Bronchial epithelial cell (primary cell): ENCODE results near the gene OR6J1. TPM values are rescaled to one million over a fixed set of nuclear protein-coding genes. Genes with fewer than 3 reads are reported as not detected.
"Not testable (repeated sequence)": the region's sequence is repeated elsewhere in the genome, so short reads cannot be mapped to it uniquely, and the experiment has no call there.

Source experiments
- DNase-seq: peaks from one replicate; pipeline ENCODE4 v3.0.0-alpha.2; 2010; ENCODE audit warnings: low read depth
- FAIRE-seq: peaks from 2 replicates; lab custom pipeline; 2011; peaks lifted over from hg19 to GRCh38; lab: Jason Lieb, UNC
- H3K27me3 ChIP-seq: 2 replicates; pipeline ENCODE4 v1.5.1; 2011; ENCODE audit warnings: low read length; ENCODE audit not compliant: control insufficient read depth, insufficient read depth
- H3K36me3 ChIP-seq: 2 replicates; pipeline ENCODE4 v1.5.1; 2011; ENCODE audit warnings: low read length; ENCODE audit not compliant: control insufficient read depth, insufficient read depth
- H3K4me3 ChIP-seq: 2 replicates; pipeline ENCODE4 v1.5.1; 2011; ENCODE audit warnings: mild to moderate bottlenecking, low read depth, low read length, control low read depth
- total RNA-seq: library from RNA; depleted of rRNA; stranded (reverse); fragments of >200 nt; gene quantifications from 2 replicates; pipeline ENCODE4 v1.2.1, GENCODE V29; 2014
- TF ChIP-seq, protein P1 (sequence below): IDR thresholded peaks from 2 replicates; pipeline ENCODE4 v1.5.1; 2011; ENCODE audit warnings: mild to moderate bottlenecking, moderate library complexity, low read length, control low read depth, inconsistent platforms; ENCODE audit not compliant: insufficient read depth, severe bottlenecking

OR6J1 gene
- total RNA-seq, 1 donor from 2014 or later: not detected

DNA sequence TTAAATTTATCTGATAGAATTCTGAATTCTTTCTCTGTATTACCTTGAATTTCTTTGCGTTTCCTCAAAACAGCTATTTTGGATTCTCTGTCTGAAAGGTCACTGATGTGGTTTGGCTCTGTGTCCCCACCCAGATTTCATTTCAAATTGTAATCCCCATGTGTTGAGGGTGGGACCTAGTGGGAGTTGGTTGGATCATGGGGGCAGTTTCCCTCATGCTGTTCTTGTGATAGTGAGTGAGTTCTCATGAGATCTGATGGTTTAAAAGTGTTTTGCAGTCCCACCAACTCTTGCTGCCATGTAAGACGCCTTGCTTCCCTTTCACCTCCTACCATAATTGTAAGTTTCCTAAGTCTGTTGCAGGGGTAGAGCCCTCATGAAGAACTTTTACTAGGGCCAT lies 34.1 kb upstream of the OR6J1 start:
- Histone ChIP-seq H3K27me3 (no peaks in the 10 kb centered on the region), H3K36me3 (no peaks in the 10 kb centered on the region), H3K4me3 (no peak overlapping the region)
- TF ChIP-seq, protein P1, sequence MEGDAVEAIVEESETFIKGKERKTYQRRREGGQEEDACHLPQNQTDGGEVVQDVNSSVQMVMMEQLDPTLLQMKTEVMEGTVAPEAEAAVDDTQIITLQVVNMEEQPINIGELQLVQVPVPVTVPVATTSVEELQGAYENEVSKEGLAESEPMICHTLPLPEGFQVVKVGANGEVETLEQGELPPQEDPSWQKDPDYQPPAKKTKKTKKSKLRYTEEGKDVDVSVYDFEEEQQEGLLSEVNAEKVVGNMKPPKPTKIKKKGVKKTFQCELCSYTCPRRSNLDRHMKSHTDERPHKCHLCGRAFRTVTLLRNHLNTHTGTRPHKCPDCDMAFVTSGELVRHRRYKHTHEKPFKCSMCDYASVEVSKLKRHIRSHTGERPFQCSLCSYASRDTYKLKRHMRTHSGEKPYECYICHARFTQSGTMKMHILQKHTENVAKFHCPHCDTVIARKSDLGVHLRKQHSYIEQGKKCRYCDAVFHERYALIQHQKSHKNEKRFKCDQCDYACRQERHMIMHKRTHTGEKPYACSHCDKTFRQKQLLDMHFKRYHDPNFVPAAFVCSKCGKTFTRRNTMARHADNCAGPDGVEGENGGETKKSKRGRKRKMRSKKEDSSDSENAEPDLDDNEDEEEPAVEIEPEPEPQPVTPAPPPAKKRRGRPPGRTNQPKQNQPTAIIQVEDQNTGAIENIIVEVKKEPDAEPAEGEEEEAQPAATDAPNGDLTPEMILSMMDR: no peak
- no peak for DNase-seq
- FAIRE-seq: no peak

DNA sequence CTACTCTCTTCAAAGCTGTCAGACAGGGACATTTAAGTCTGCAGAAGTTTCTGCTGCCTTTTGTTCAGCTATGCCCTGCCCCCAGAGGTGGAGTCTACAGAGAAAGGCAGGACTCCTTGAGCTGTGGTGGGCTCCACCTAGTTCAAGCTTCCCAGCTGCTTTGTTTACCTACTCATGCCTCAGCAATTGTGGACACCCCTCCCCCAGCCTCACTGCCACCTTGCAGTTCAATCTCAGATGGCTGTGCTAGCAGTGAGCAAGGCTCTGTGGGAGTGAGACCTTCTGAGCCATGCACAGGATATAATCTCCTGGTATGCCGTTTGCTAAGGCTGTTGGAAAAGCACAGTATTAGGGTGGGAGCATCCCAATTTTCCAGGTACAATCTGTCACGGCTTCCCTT lies 33.4 kb upstream of the OR6J1 start:
- not testable (repeated sequence) for H3K27me3 ChIP-seq, H3K4me3 ChIP-seq, H3K36me3 ChIP-seq, DNase-seq, FAIRE-seq

DNA sequence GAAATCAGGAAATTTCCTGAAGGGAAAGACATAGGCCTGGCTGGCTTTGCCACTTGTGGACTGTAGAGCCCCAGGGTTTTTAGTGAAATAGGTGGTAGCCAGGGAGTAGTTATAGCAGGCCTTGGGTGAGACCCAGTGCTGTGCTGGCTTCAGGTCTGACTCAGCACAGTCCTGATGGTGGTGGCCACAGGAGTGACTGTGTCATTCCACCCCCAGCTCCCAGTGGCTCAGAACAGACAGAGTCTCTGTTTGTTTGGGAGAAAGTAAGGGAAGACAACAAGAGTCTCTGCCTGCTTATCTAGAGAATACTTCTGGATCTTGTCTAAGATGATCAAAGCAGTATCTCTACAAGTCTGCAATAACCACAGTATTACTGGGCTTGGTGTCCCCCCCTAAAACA lies 27.5 kb upstream of the OR6J1 start:
- no peaks in the 10 kb centered on the region for H3K27me3 ChIP-seq
- H3K36me3 ChIP-seq: no peaks in the 10 kb centered on the region
- DNase-seq (no peak), FAIRE-seq (no peak)
- no peak overlapping the region for H3K4me3 ChIP-seq
- TF ChIP-seq, protein P1: no peak

DNA sequence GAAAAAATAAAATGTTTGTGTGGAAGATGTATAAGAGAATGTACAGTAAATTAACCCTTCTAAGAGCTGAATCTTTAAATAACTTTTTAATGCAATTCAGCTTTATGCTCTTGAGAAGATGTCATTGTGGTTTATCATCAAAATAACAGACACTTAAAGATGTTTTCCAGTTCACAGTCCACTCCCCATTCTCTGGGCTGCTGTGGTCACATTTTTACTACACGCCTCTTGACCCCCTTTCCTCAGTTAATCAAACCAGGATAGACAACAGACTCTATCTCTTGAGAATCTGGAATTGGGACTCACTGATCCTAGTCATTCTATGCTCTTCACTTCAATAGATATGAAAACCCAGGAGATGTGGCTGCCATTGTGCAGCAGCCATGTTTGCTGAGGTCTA lies 24.7 kb upstream of the OR6J1 start:
- DNase-seq: no peak
- H3K36me3 ChIP-seq: no peaks in the 10 kb centered on the region
- TF ChIP-seq, protein P1: no peak
- no peak overlapping the region for H3K4me3 ChIP-seq
- FAIRE-seq: no peak
- H3K27me3 ChIP-seq: no peaks in the 10 kb centered on the region

DNA sequence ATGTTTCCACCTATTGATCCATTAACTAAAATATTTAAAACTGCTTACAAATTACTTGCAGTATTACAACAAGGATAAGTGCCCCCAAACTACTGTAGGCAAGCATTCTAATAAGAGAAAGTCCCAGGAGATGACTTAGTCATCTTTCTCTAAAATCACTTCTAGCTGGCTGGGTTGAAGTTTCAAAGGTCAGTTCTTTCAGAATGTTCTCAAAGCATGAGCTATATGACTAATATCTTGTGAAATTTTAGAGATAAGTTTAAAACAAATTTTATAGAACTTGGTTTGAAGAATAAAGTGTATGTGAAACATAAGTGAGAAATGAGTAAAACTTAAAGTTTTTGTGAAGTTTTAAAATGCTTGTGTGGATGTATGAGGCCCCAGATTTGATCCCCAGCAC lies 24.3 kb upstream of the OR6J1 start:
- TF ChIP-seq, protein P1: no peak

DNA sequence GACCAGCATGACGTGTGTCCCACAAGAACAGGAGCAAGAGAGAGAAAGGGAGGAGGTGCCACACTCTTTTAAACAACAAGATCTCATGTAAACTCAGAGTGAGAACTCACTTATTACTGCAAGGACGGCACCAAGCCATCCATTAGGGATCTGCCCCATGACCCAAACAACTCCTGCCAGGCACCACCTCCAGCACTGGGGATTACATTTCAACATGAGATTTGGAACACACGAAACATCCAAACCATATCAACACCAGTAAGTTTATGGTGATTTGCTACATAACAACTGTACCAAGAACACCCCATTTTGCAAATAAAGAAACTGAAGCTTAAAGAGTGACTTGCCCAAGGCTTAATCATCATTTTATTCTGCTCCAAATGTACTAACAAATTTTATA lies 23.7 kb upstream of the OR6J1 start:
- DNase-seq (no peak), FAIRE-seq (no peak)
- H3K27me3 ChIP-seq: no peaks in the 10 kb centered on the region
- no peak overlapping the region for H3K4me3 ChIP-seq
- H3K36me3 ChIP-seq: no peaks in the 10 kb centered on the region
- TF ChIP-seq, protein P1: no peak

More for the DNA sequence above, 24.3 kb upstream of the OR6J1 start:
- DNase-seq (no peak), FAIRE-seq (no peak)
- Histone ChIP-seq H3K27me3 (no peaks in the 10 kb centered on the region), H3K4me3 (no peak overlapping the region), H3K36me3 (no peaks in the 10 kb centered on the region)
